ENCODE measurements around the gene TNFRSF19. TPM values are rescaled to one million over a fixed set of nuclear protein-coding genes. Genes with fewer than 3 reads are reported as not detected.
A peak's percentile ranks its signal among the peaks of the same experiment; 100 is the strongest.

The TNFRSF19 gene
- total and polyA plus RNA-seq, 2 of the 13 experiments (the other 11 are each of a cell fraction or from before 2014, with no cell fraction given), result 75.3 to 77.7 TPM

DNA sequence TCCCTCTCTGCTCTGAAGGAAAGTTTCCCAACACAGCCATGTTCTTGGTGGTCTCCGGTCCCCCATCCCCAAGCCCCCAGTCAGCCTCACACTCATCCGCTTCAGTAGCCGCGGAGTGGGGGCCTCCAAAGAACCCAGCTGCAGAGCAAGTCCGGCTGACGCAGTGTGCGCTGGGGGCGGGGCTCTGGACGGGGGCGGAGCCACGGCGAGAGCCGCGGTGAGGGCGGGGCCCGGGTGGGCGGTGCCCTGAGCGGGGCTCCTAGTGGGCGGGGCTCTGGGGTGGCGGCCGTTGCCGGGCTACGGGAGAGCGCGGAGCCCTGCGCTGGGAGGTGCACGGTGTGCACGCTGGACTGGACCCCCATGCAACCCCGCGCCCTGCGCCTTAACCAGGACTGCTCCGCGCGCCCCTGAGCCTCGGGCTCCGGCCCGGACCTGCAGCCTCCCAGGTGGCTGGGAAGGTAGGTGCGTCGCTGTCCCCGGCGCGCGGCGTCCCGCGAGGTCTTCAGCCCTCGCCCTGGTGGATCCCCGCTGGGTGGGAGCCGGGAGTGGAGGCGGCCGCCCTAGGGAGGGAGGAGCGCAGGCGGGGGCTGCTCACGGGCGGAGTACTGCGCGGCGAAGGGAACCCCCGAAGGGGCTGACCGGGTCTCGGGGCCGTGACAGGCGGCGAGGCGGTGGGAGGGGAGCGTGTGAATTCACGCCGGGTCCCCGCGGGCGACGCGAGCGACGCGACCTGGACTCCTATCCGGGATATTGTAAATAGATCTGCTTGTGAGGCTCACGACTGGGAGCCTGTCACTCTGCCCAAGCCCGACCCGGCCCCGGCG, 9.1 kb downstream of the TNFRSF19 start (continued):
- TF ChIP-seq ZNF264 (CRISPR knock-in tag; IDR thresholded peaks at IDR 0.05) (no peak; the same call in 1 of the 2 replicates), EP300 (IDR thresholded peaks at IDR 0.05; ENCODE audit: low read depth in 2 of 2, low read length in 2 of 2) (no peak), EP300 (CRISPR knock-in tag; IDR thresholded peaks at IDR 0.05; ENCODE audit: borderline replicate concordance) (no peak), SATB2 (CRISPR knock-in tag; IDR thresholded peaks at IDR 0.05) (0 out of 2 replicates have a peak, but pooled peaks have one; percentile 41), SMARCE1 (IDR thresholded peaks at IDR 0.05; ENCODE audit: borderline replicate concordance) (no peak), ZNF775 (CRISPR knock-in tag; IDR thresholded peaks at IDR 0.05; ENCODE audit: borderline replicate concordance) (no peak), KMT2B (CRISPR knock-in tag; IDR thresholded peaks at IDR 0.05) (no peak; the same call in 1 of the 2 replicates), SETDB1 (CRISPR knock-in tag; IDR thresholded peaks at IDR 0.05; ENCODE audit: borderline replicate concordance) (no peak), CC2D1A (CRISPR knock-in tag; IDR thresholded peaks at IDR 0.05) (no peak), NR2F6 (IDR thresholded peaks at IDR 0.05) (no peak), NR2F6 (CRISPR knock-in tag; IDR thresholded peaks at IDR 0.05) (no peak; the same call in 1 of the 2 replicates), MZF1 (CRISPR knock-in tag; IDR thresholded peaks at IDR 0.05; ENCODE audit: borderline replicate concordance) (no peak), STAG1 (CRISPR knock-in tag; IDR thresholded peaks at IDR 0.05) (no peak), KDM3A (CRISPR knock-in tag; IDR thresholded peaks at IDR 0.05; ENCODE audit: low read depth) (no peak), NCOA5 (CRISPR knock-in tag; IDR thresholded peaks at IDR 0.05) (peak; percentile 61; the same call in 1 of the 2 replicates), ZNF780A (CRISPR knock-in tag; IDR thresholded peaks at IDR 0.05) (peak; percentile 78; the same call in 1 of the 2 replicates), ZFP36L1 (CRISPR knock-in tag; IDR thresholded peaks at IDR 0.05) (no peak), KLF11 (CRISPR knock-in tag; IDR thresholded peaks at IDR 0.05) (no peak), ERF (CRISPR knock-in tag; IDR thresholded peaks at IDR 0.05) (no peak), ZNF350 (CRISPR knock-in tag; IDR thresholded peaks at IDR 0.05; ENCODE audit: borderline replicate concordance, low read depth) (no peak), HIVEP1 (CRISPR knock-in tag; IDR thresholded peaks at IDR 0.05) (peak; percentile 74; the same call in 1 of the 2 replicates)
- TF ChIP-seq, protein P1, sequence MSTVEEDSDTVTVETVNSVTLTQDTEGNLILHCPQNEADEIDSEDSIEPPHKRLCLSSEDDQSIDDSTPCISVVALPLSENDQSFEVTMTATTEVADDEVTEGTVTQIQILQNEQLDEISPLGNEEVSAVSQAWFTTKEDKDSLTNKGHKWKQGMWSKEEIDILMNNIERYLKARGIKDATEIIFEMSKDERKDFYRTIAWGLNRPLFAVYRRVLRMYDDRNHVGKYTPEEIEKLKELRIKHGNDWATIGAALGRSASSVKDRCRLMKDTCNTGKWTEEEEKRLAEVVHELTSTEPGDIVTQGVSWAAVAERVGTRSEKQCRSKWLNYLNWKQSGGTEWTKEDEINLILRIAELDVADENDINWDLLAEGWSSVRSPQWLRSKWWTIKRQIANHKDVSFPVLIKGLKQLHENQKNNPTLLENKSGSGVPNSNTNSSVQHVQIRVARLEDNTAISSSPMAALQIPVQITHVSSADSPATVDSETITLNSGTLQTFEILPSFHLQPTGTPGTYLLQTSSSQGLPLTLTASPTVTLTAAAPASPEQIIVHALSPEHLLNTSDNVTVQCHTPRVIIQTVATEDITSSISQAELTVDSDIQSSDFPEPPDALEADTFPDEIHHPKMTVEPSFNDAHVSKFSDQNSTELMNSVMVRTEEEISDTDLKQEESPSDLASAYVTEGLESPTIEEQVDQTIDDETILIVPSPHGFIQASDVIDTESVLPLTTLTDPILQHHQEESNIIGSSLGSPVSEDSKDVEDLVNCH (CRISPR knock-in tag; IDR thresholded peaks at IDR 0.05), result no peak
- TF ChIP-seq, protein P2, sequence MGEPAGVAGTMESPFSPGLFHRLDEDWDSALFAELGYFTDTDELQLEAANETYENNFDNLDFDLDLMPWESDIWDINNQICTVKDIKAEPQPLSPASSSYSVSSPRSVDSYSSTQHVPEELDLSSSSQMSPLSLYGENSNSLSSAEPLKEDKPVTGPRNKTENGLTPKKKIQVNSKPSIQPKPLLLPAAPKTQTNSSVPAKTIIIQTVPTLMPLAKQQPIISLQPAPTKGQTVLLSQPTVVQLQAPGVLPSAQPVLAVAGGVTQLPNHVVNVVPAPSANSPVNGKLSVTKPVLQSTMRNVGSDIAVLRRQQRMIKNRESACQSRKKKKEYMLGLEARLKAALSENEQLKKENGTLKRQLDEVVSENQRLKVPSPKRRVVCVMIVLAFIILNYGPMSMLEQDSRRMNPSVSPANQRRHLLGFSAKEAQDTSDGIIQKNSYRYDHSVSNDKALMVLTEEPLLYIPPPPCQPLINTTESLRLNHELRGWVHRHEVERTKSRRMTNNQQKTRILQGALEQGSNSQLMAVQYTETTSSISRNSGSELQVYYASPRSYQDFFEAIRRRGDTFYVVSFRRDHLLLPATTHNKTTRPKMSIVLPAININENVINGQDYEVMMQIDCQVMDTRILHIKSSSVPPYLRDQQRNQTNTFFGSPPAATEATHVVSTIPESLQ (CRISPR knock-in tag; conservative IDR thresholded peaks at IDR 0.05), result no peak
- TF ChIP-seq, protein P3, sequence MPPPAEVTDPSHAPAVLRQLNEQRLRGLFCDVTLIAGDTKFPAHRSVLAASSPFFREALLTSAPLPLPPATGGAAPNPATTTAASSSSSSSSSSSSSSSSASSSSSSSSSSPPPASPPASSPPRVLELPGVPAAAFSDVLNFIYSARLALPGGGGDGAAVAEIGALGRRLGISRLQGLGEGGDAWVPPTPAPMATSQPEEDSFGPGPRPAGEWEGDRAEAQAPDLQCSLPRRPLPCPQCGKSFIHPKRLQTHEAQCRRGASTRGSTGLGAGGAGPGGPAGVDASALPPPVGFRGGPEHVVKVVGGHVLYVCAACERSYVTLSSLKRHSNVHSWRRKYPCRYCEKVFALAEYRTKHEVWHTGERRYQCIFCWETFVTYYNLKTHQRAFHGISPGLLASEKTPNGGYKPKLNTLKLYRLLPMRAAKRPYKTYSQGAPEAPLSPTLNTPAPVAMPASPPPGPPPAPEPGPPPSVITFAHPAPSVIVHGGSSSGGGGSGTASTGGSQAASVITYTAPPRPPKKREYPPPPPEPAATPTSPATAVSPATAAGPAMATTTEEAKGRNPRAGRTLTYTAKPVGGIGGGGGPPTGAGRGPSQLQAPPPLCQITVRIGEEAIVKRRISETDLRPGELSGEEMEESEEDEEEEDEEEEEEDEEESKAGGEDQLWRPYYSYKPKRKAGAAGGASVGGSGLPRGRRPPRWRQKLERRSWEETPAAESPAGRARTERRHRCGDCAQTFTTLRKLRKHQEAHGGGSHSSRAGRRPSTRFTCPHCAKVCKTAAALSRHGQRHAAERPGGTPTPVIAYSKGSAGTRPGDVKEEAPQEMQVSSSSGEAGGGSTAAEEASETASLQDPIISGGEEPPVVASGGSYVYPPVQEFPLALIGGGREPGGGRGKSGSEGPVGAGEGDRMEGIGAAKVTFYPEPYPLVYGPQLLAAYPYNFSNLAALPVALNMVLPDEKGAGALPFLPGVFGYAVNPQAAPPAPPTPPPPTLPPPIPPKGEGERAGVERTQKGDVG (CRISPR knock-in tag; IDR thresholded peaks at IDR 0.05; ENCODE audit: borderline replicate concordance), result no peak
